Measurements from ENCODE around the gene MXD4.

MXD4 gene

DNA sequence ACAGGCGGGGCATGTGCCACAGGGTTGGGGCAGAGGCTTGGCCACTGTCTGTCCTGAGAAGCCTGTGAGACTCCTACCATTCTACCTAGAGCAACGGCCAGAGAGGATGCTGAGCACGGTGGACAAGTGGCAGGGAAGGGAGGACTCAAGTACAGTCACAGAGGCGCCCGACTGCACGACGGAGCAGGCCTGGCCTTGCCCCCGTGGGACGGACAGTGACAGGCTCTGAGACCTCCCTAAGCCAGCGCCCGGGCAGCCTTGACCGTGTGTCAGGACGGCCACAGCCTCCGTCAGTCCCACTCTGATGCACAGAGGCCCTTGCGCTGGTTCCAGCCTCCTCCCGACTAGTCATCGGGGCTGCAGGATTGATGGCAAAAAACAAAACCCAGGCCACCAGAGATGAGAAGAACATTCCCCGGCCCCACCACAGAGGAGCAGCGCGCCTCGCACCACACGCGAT lies 36.7 kb upstream of the MXD4 start:
- no peak overlapping the region for H3K4me3 ChIP-seq (ENCODE audit: low read length)
- DNase-seq (ENCODE audit: low read depth): no peak
- TF ChIP-seq, protein P1, sequence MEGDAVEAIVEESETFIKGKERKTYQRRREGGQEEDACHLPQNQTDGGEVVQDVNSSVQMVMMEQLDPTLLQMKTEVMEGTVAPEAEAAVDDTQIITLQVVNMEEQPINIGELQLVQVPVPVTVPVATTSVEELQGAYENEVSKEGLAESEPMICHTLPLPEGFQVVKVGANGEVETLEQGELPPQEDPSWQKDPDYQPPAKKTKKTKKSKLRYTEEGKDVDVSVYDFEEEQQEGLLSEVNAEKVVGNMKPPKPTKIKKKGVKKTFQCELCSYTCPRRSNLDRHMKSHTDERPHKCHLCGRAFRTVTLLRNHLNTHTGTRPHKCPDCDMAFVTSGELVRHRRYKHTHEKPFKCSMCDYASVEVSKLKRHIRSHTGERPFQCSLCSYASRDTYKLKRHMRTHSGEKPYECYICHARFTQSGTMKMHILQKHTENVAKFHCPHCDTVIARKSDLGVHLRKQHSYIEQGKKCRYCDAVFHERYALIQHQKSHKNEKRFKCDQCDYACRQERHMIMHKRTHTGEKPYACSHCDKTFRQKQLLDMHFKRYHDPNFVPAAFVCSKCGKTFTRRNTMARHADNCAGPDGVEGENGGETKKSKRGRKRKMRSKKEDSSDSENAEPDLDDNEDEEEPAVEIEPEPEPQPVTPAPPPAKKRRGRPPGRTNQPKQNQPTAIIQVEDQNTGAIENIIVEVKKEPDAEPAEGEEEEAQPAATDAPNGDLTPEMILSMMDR (IDR thresholded peaks at IDR 0.05; ENCODE audit: insufficient read depth, low read depth, low read length, missing control alignments): no peak

DNA sequence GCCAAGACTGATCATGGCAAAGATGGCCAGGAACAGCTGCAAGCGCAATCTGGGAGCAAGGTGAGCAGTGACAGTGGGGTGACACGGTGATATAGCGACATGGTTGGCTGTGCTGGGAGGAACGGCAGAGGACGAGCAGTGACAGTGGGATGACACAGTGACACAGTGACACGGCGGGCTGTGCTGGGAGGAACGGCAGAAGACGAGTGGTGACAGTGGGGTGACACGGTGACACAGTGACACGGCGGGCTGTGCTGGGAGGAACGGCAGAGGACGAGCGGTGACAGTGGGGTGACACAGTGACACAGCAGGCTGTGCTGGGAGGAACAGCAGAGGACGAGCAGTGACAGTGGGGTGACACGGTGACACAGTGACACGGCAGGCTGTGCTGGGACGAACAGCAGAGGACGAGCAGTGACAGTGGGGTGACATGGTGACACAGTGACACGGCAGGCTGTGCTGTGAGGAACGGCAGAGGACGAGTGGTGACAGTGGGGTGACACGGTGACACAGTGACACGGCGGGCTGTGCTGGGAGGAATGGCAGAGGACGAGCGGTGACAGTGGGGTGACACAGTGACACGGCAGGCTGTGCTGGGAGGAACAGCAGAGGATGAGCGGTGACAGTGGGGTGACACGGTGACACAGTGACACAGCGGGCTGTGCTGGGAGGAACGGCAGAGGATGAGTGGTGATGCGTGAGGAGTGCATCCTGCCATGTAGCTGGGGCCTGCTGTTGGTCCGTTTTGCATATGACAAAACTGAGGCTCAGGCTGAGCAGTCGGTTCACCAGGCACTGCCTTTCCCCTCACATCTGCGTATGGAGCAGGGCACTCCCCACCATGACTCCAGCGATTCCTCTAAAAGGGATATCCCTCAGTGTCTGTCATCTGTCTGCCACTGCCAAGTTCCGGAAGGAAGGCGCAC lies 36.0 kb upstream of the MXD4 start:
- TF ChIP-seq, protein P1 (IDR thresholded peaks at IDR 0.05; ENCODE audit: insufficient read depth, low read depth, low read length, missing control alignments): no peak
- H3K4me3 ChIP-seq (ENCODE audit: low read length): no peak overlapping the region
- DNase-seq (ENCODE audit: low read depth): no peak

DNA sequence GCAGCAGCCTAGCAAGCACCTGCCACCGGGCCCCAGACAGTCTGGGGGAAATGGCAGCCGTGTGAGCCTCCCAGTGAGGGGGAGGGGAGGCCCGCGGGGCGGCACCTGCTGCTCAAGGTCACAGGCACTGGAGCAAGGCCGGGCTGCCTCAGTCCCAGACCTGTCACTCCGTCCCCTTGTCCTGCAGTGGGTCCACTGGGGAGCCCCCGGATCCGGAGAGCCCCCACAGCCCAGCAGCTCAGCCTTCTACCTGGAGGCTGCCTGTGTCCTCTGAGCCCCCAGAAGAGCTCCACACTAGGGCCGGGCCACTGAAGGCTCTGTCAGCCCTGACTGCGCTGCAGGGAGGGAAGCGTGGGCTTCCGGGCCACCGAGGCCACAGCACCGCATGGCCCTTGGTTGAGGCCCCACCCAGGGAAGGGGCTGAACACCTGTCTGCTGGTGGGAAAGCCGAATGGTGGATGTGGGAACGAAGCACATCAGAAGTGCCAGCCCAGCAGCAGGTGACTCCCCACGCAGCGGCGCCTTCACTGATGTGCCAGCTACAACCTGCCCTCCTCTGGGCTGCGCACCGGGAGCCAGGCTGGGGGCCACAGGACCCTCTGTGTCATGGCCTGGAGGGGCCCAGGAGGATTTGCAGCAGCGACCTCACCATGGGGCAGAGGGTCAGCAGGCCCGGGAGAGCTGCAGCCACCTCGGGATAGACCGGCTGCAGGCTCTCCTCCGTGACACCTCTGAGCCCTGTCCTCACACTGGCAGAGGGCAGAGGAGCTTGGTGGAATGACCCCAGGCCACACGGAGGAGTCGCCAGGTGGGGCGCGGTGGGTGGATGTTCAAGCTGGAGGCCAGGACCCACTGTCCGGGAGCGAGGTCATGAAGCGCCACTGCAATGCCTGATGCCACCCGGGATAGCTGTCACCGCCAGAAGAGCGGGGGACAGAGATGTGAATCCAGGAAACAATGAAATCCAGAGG lies 35.0 kb upstream of the MXD4 start:
- no peak for DNase-seq (ENCODE audit: low read depth)
- TF ChIP-seq, protein P1 (IDR thresholded peaks at IDR 0.05; ENCODE audit: insufficient read depth, low read depth, low read length, missing control alignments): no peak
- H3K4me3 ChIP-seq (ENCODE audit: low read length): no peak overlapping the region

DNA sequence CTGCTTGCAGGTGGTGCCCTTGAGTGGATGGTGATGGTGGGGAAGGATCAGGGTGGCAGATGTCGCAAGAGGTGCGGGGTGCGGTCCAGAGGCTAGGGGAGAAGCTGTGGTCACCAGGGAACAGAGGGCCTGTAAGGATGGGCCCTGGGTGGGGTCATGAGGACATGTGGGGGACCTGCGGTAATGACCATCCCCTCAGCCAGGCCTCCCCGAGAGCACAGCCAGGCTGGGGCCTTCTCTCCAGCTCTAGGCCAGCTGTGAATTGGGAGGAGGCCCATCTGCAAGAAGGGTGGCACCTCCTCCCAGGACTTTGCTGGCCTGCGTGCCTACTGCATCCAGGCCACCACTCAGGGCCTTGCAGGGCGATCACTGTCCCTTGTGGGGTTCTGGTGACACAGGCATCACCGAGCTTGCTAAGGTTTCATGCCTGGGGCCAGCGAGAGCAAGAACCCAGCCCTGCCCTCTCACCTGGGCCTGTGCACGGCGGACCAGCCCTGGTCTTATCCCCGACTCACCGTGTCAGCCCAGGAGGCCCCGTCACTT lies 34.1 kb upstream of the MXD4 start:
- TF ChIP-seq, protein P1 (IDR thresholded peaks at IDR 0.05; ENCODE audit: insufficient read depth, low read depth, low read length, missing control alignments): no peak
- DNase-seq (ENCODE audit: low read depth): no peak
- H3K4me3 ChIP-seq (ENCODE audit: low read length): no peak overlapping the region

DNA sequence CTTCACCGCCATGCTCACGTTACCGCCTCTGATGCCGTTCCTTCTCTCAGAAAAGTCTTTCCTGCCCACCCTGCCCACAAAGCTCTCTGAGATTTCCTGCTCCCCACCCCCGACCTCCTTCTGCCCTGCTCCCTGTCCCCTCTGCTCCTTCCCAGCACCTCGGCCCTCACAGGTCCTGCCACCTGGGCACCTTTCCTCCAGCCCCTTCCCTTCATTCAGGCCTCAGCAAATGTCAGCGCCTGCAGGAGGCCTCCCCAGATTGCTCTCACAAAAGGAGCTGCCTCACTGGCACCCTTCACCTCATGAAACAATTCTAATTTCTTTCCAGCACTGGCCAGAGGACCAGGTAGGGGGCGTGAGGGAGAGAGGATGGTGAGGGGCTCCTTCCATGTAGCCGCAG lies 33.6 kb upstream of the MXD4 start:
- H3K4me3 ChIP-seq (ENCODE audit: low read length): no peak overlapping the region
- DNase-seq (ENCODE audit: low read depth): no peak

DNA sequence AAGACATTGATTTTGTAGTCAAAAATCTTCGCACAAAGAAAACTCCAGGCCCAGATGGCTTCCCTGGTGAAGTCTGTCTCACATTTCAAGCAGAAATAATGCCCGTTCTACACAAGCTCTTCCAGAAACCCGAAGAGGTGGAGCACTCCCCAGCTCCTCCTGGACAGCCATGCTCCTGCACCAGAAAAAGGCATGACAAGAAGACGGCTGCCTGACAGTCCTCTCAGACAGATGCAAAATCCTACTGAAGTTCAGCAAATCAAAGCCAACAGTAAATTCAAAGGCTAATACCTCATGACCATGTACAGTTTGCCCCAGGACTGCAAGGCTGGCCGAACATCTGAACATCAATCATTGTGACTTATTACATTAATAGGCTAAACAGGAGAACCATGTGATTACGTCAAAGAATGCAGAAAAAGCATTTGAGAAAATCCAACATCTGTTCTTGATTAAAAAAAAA lies 30.8 kb upstream of the MXD4 start:
- TF ChIP-seq, protein P1 (IDR thresholded peaks at IDR 0.05; ENCODE audit: insufficient read depth, low read depth, low read length, missing control alignments): no peak
- no peak overlapping the region for H3K4me3 ChIP-seq (ENCODE audit: low read length)
- DNase-seq (ENCODE audit: low read depth): no peak

More for the DNA sequence above, 33.6 kb upstream of the MXD4 start:
- TF ChIP-seq, protein P1 (IDR thresholded peaks at IDR 0.05; ENCODE audit: insufficient read depth, low read depth, low read length, missing control alignments): no peak

Data from epithelial cell of esophagus (primary cell).